OCI-LY1 (cell line): ENCODE results near the gene C12orf76.

Source experiments
- H2AFZ ChIP-seq: fragments of 200-600 bp; sonication (generic), shearing (Covaris generic); 2 replicates; pipeline ENCODE4 v1.6.0; 2014; ENCODE audit warnings: antibody characterized with exemption, mild to moderate bottlenecking, low read length
- H3F3A ChIP-seq: fragments of 200-600 bp; sonication (generic), shearing (Covaris generic); 2 replicates; pipeline ENCODE4 v1.6.0; 2014; ENCODE audit warnings: mild to moderate bottlenecking, antibody characterized with exemption, low read length, moderate library complexity; ENCODE audit not compliant: insufficient read depth
- H3K27ac ChIP-seq: fragments of 200-600 bp; sonication (generic); 2 replicates; pipeline ENCODE4 v1.5.1; 2014; ENCODE audit warnings: low read length, mixed run types, mild to moderate bottlenecking, low read depth; ENCODE audit not compliant: poor library complexity, severe bottlenecking
- H3K27me3 ChIP-seq: fragments of 200-600 bp; sonication (generic); 2 replicates; pipeline ENCODE4 v1.6.0; 2014; ENCODE audit warnings: antibody characterized with exemption, mild to moderate bottlenecking, low read length, moderate library complexity; ENCODE audit not compliant: insufficient read depth
- H3K36me3 ChIP-seq: fragments of 200-600 bp; sonication (generic); 2 replicates; pipeline ENCODE4 v1.6.1; 2014; ENCODE audit warnings: mild to moderate bottlenecking, antibody characterized with exemption, low read length, moderate library complexity, mixed read lengths; ENCODE audit not compliant: insufficient read depth
- H3K4me1 ChIP-seq: fragments of 200-600 bp; sonication (generic); 2 replicates; pipeline ENCODE4 v1.5.1; 2014; ENCODE audit warnings: mild to moderate bottlenecking, low read length, moderate library complexity; ENCODE audit not compliant: insufficient read depth, severe bottlenecking
- H3K4me2 ChIP-seq: fragments of 200-600 bp; sonication (generic), shearing (Covaris generic); 2 replicates; pipeline ENCODE4 v1.6.1; 2014; ENCODE audit warnings: low read length
- H3K4me3 ChIP-seq: fragments of 200-600 bp; sonication (generic); 2 replicates; pipeline ENCODE4 v1.5.1; 2014; ENCODE audit warnings: low read length, low read depth, mild to moderate bottlenecking, mixed read lengths; ENCODE audit not compliant: poor library complexity, severe bottlenecking
- H3K79me2 ChIP-seq: fragments of 200-600 bp; shearing (Covaris generic); 2 replicates; pipeline ENCODE4 v1.6.1; 2016; ENCODE audit warnings: mixed run types, low read length, mixed read lengths; ENCODE audit not compliant: insufficient read depth
- H3K9ac ChIP-seq: fragments of 200-600 bp; sonication (generic), shearing (Covaris generic); 2 replicates; pipeline ENCODE4 v1.6.1; 2014; ENCODE audit warnings: mild to moderate bottlenecking, low read length, mixed read lengths
- H3K9me2 ChIP-seq: fragments of 200-600 bp; sonication (generic), shearing (Covaris generic); 2 replicates; pipeline ENCODE4 v1.6.1; 2014; ENCODE audit warnings: low read depth, mild to moderate bottlenecking, low read length, mixed read lengths
- H3K9me3 ChIP-seq: fragments of 200-600 bp; shearing (Covaris generic); 2 replicates; pipeline ENCODE4 v1.6.1; 2014; ENCODE audit warnings: low read length, mixed read lengths
- H4K20me1 ChIP-seq: fragments of 200-600 bp; sonication (generic), shearing (Covaris generic); 2 replicates; pipeline ENCODE4 v1.6.0; 2016; ENCODE audit warnings: mild to moderate bottlenecking, low read length; ENCODE audit not compliant: insufficient read depth
- CTCF ChIP-seq: fragments of 200-600 bp; sonication (generic), shearing (Covaris generic); IDR thresholded peaks from 2 replicates; pipeline ENCODE4 v1.5.1; 2017; ENCODE audit warnings: mild to moderate bottlenecking, antibody characterized with exemption, low read length, moderate library complexity, mixed read lengths
- EZH2 ChIP-seq: fragments of 200-600 bp; sonication (generic), shearing (Covaris generic); IDR thresholded peaks from 2 replicates; pipeline ENCODE4 v1.8.0; 2017; ENCODE audit warnings: borderline replicate concordance, mixed run types, mild to moderate bottlenecking, antibody characterized with exemption, low read length, moderate library complexity, mixed read lengths

C12orf76 gene

DNA sequence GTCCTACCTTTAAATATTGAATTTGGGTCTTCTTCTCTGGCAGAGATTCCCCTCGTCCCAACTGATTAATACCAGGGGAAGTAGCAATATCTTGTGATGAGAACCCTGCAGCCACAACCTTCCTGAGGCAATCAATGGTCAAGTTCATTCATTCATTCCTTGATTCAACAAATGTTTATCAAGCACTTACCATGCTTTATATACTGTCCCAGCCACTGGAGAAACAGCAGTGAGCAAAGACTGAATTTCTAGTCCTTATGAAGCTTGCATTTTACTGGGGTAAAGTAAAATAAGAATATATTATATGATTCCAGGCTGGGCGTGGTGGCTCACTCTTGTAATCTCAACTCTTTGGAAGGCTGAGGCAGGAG, 51.9 kb downstream of the C12orf76 start:
- H3K27me3 ChIP-seq: no peaks in the 10 kb centered on the region
- no peaks in the 10 kb centered on the region for H3F3A ChIP-seq
- TF ChIP-seq CTCF (no peak), EZH2 (no peak)
- peaks cover 50% of the 10 kb centered on the region for H3K4me1 ChIP-seq
- peak overlapping the region; percentile 91 for H3K4me3 ChIP-seq
- H3K9me3 ChIP-seq: no peaks in the 10 kb centered on the region
- peak overlapping the region; percentile 91; the same call in 1 of the 2 replicates for H3K9ac ChIP-seq
- peaks cover 53% of the 10 kb centered on the region for H3K79me2 ChIP-seq
- no peak overlapping the region for H2AFZ ChIP-seq
- H4K20me1 ChIP-seq: no peaks in the 10 kb centered on the region
- no peaks in the 10 kb centered on the region for H3K9me2 ChIP-seq
- H3K27ac ChIP-seq: peak overlapping the region; percentile 83
- peak overlapping the region; percentile 96 for H3K4me2 ChIP-seq
- peaks cover 4% of the 10 kb centered on the region; the same call in 1 of the 2 replicates for H3K36me3 ChIP-seq

DNA sequence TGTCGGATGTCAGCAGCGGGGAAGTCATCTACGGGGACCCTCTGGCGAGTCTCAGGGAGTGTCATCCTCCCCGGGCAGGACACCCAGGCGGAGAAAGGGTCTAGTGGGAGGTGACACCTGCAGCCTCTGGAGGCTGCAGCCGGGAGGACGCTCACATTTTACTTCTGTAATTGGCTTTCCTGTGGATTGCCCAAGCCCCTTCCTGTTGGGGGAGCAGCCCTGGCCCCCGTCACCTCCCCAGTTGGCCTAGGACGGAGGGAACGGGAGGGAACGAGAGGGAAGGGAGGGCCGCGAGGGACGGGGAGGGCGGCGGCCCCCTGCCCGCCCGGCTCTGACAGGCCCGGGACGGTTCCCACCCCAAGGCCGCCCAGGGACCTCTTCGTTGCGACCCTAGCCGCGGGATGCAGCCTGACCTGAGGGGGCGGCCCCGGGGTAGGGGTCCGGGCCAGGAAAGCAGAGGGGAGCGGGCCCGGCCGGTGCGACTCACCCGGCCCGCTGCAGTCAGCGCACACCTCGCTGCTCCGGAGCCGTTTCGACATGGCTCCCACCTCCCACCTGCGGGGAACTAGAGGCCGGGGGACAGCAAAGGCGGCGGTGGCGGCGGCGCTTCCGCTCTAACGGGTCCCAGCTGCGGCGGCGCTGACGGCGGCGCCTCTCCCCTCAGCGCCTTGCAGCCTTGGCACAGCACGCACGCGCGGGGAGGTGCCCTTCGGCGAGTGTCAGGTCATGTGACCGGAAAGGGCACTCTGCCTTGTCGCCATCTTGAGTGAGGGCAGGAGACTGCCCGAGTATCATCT, 52.4 kb downstream of the C12orf76 start, which contains the start of gene GIT2:
Gene GIT2, minus strand, starts transcription at position 683 of the 797 bp plus-strand sequence. Its CDS starts 144 bp downstream, at position 539.
- no peak for TF ChIP-seq EZH2
- H3K27me3 ChIP-seq: no peaks in the 10 kb centered on the region
- H3K4me3 ChIP-seq: peak within 1 kb of the TSS; percentile 91
- no peaks in the 10 kb centered on the region for H3K9me3 ChIP-seq
- H3K4me1 ChIP-seq: peaks cover 45% of the 10 kb centered on the region
- H4K20me1 ChIP-seq: no peaks in the 10 kb centered on the region
- peaks cover 6% of the 10 kb centered on the region; the same call in 1 of the 2 replicates for H3K36me3 ChIP-seq
- peak within 1 kb of the TSS; percentile 90 for H3K27ac ChIP-seq
- H3K9me2 ChIP-seq: no peaks in the 10 kb centered on the region
- no peaks in the 10 kb centered on the region for H3F3A ChIP-seq
- peaks cover 47% of the 10 kb centered on the region for H3K79me2 ChIP-seq
- H2AFZ ChIP-seq: no peak within 1 kb of the TSS
- H3K4me2 ChIP-seq: peak within 1 kb of the TSS; percentile 96
- H3K9ac ChIP-seq: peak within 1 kb of the TSS; percentile 91

GRCh38 chr12:109995361-109995685, 53.0 kb downstream of the C12orf76 start:
- H3K79me2 ChIP-seq: peaks cover 44% of the 10 kb centered on the region
- no peaks in the 10 kb centered on the region for H3K27me3 ChIP-seq
- peaks cover 12% of the 10 kb centered on the region for H3K36me3 ChIP-seq
- peaks cover 43% of the 10 kb centered on the region for H3K4me1 ChIP-seq
- H4K20me1 ChIP-seq: no peaks in the 10 kb centered on the region
- H3K4me2 ChIP-seq: peak overlapping the region; percentile 96
- peak overlapping the region; percentile 90 for H3K27ac ChIP-seq
- H2AFZ ChIP-seq: no peak overlapping the region
- H3K4me3 ChIP-seq: peak overlapping the region; percentile 91
- H3F3A ChIP-seq: no peaks in the 10 kb centered on the region
- TF ChIP-seq EZH2: no peak
- no peak for TF ChIP-seq CTCF
- peak overlapping the region; percentile 91 for H3K9ac ChIP-seq
- no peaks in the 10 kb centered on the region for H3K9me2 ChIP-seq
- H3K9me3 ChIP-seq: no peaks in the 10 kb centered on the region
